GM18526 (cell line): ENCODE measurements around the gene SLX4IP.

ENCODE experiments used
- POLR2A ChIP-seq: IDR thresholded peaks from 3 replicates; pipeline ENCODE4 v1.6.1; 2011; ENCODE audit not compliant: insufficient read length; ENCODE audit errors: extremely low read depth

The SLX4IP gene

GRCh38 chr20:10434832-10435812 is at the start of gene SLX4IP:
SLX4IP (plus strand) TSS chr20:10435305; CDS start chr20:10458205, 22,900 bp downstream.
- peak; percentile 71 for TF ChIP-seq POLR2A

DNA sequence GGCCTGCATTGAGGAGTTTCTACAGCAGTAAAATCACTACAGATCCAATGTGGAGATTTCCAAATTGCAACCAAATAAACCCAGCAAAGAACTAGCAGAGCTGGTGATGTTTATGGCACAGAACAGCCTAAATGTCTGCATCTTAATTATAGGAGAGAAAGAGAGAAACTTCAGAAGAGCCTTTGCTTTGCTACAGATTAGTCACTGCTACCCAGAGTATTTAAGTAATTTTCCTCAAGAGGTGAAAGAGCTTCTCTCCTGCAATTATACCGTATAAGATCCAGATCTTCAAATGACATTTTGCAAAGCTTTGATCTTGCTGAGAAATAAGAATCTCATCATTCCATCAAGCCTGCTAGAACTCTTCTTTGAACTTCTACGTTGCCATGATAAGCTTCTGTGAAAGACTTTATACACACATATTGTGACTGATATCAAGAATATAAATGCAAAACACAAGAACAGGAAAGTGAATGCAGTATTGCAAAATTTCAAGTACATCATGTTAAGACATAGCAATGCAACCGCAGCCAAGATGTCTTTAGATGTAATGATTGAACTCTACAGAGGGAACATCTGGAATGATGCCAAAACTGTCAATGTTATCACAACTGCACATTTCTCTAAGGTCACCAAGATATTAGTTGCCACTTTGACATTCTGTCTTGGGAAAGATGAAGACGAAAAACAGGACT is 49.1 kb upstream of the SLX4IP start:
- no peak for TF ChIP-seq POLR2A

GRCh38 chr20:10387686-10388085 is 47.4 kb upstream of the SLX4IP start:
- no peak for TF ChIP-seq POLR2A

DNA sequence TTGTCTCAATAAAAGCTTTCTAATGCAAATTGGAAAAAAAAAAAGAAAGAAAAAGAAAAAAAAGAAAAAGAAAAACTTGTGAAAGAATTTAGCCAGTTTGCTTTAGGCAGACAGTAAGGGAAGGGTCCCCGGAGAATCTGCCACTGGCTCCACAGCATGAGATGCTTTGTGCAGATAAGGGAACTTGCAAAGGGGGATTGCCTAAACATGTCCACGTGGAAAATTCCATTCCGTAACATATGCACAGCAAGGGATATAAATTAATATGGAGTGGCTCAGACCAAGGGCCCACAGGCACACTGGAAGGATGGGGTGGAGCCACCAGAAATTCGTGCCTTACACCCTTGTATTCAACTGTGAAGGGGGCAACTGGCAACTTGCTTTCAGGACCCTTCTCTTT is 46.5 kb upstream of the SLX4IP start:
- no peak for TF ChIP-seq POLR2A

DNA sequence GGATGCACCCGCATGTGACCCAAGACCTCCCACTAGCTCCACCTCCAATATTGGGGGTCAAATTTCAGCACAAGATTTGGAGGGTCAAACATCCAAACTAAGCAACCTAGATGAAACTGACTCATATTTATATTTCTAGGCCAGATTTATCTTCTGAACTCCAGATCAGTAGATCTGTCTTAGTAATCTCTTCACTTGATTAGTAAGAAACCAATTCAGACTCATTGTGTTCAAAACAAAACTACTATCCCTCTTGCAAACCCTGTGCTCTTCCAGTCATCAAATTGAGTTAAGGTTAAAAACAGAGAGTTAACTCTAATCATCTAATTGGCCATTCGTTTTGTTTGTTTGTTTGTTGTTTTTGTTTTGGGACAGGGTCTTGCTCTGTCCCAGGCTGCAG is 44.4 kb upstream of the SLX4IP start:
- no peak for TF ChIP-seq POLR2A

- no peak for TF ChIP-seq POLR2A
Observed at GRCh38 chr20:10398834-10399369, 36.2 kb upstream of the SLX4IP start.

DNA sequence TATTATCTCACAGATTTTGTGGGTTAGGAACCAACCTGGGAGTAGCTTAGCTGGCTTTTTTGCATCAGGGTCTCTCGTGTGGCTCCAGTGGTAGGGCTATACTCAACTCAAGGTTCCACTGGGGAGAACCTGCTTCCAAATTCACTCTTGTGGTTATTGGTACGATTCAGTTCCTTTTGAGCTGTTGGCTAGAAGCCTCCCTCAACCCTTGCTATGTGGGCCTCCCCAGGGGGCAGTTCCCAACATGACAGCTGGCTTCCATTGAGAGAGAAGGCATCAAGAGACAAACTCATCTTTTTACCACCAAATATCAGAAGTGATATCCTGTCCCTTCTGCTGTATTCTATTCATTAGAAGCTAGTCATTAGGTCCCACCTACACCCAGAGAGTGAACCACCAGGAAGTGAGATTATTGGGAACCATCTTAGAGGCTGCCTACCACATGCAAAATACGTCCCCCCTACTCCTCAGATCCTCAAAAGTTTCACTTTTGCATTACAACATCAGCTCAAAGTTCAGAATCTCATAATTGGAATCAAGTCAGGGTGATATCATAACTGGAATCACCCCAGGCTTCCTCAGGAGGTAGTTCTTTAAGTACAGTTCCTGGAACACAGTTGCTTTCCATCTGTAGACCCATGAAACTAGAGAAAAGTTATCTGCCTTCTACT is 32.0 kb upstream of the SLX4IP start:
- TF ChIP-seq POLR2A: no peak

GRCh38 chr20:10404023-10404628 is 31.0 kb upstream of the SLX4IP start:
- TF ChIP-seq POLR2A: no peak

DNA sequence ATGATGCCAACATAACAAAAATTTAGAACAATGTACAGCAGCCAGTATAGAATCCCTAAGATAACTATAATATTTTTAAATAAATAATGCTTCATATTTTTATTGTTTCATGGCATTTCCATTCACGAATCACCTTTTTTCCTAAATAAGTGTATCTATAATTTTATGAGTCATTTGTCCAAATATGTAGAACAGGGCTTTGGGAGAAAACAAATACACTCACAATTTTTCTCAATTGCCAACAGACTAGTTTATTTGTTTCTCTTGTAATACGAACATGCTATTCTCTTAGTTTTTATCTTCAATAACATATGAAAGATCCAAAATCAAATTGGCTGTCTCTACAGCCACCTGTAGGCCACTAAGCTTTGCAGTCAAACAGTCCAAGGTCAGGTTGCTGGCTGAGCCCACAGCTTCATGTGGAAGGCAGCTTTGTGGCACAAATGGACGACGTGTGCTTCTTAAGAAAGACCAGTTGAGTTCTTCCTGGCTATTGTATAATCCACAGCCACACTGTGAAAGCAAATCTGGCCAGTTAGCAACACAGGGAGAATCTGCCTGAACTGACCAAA is 30.1 kb upstream of the SLX4IP start:
- TF ChIP-seq POLR2A: no peak

DNA sequence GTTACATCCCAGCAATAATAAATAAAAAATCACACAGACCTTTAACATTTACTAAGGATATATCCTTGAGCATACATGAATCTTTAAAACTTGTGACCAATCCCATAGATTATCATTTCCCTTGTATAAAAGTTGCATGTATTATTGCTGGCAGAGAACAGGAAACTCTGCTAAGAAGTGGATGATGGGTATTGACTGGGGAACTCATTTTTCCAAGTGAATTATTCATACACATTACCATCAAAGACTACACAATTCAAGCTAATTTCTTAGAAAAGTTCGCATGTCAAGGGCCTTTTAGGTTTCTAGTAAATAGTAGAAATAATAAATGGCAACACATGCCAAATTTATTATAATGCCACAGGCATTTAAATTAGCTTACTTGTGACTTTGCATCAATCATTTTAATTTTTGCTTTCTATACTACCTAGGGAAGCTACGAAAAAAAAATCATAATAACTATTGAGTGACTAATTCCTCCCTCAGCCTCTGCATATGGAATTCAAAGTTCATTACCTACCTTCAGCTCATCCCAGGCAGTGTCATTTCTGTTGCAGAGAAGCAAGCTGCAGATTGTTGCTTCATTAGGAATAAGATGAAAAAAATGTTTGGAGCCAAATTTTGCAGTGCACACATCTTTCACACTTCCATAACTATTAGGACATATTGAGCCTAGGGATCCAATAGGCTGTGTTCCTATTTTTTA is 26.8 kb upstream of the SLX4IP start:
- no peak for TF ChIP-seq POLR2A

GRCh38 chr20:10411673-10412072 is 23.4 kb upstream of the SLX4IP start:
- TF ChIP-seq POLR2A: no peak

GRCh38 chr20:10412591-10413408 is 22.3 kb upstream of the SLX4IP start:
- TF ChIP-seq POLR2A: no peak

DNA sequence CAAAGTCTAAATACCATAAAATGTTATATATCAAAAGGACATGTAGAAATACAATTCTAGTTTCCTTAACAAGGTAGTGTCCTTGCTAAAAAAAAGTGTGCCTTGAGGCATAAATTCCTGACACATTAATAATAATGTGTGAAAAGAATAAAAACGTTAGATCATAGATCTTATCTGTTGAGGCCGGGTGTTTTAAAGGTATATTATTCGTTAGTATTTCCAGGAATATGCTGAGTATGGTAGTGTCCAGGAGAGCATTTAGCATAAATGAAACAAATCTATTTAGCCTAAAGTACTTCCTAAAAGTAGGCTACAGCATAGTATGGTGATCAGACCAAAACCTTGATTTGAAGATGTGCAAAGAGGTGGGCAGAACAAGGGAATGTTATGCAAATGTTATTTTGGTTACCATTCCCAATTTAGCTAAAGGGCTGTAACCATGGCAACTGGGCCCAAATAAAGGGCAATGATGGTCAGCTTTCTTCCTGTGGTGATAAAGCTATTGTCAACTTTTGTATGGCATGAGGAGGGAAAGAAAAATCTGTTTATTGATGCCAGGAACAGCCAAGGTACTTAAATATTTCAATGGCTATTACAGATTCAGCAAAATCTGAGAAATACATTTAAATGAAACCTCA is 20.0 kb upstream of the SLX4IP start:
- no peak for TF ChIP-seq POLR2A
